ENCODE data around the gene DKK2. TPM values are rescaled to one million over a fixed set of nuclear protein-coding genes. Genes with fewer than 3 reads are reported as not detected.

The DKK2 gene
- total RNA-seq, 1 experiment from 2014 or later = not detected

- Histone ChIP-seq H3K9me2 (replicated peaks; ENCODE audit: low read length) (no peaks in the 10 kb centered on the region), H3K27ac (ENCODE audit: low read length) (no peak overlapping the region), H3K9ac (ENCODE audit: low read length) (no peak overlapping the region), H4K20me1 (ENCODE audit: low read length) (no peaks in the 10 kb centered on the region), H3K9me3 (ENCODE audit: low read length) (no peaks in the 10 kb centered on the region), H2AFZ (ENCODE audit: low read length) (no peak overlapping the region), H3K4me3 (ENCODE audit: low read length) (no peak overlapping the region), H3K4me1 (ENCODE audit: insufficient read depth, low read length) (no peaks in the 10 kb centered on the region), H3K4me2 (ENCODE audit: low read length) (no peak overlapping the region), H3K36me3 (ENCODE audit: low read depth, low read length) (no peaks in the 10 kb centered on the region), H3K27me3 (ENCODE audit: low read length) (no peaks in the 10 kb centered on the region), H3F3A (ENCODE audit: low read length, unreplicated experiment) (no peaks in the 10 kb centered on the region), H3K79me2 (ENCODE audit: low read length) (no peaks in the 10 kb centered on the region)
- CTCF ChIA-PET = no interaction called here
- intact Hi-C loops (cut with micrococcal nuclease) = no loop called here
- TF ChIP-seq, protein P1, sequence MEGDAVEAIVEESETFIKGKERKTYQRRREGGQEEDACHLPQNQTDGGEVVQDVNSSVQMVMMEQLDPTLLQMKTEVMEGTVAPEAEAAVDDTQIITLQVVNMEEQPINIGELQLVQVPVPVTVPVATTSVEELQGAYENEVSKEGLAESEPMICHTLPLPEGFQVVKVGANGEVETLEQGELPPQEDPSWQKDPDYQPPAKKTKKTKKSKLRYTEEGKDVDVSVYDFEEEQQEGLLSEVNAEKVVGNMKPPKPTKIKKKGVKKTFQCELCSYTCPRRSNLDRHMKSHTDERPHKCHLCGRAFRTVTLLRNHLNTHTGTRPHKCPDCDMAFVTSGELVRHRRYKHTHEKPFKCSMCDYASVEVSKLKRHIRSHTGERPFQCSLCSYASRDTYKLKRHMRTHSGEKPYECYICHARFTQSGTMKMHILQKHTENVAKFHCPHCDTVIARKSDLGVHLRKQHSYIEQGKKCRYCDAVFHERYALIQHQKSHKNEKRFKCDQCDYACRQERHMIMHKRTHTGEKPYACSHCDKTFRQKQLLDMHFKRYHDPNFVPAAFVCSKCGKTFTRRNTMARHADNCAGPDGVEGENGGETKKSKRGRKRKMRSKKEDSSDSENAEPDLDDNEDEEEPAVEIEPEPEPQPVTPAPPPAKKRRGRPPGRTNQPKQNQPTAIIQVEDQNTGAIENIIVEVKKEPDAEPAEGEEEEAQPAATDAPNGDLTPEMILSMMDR (conservative IDR thresholded peaks at IDR 0.05; ENCODE audit: low read depth, low read length) = no peak
- TF ChIP-seq EZH2 (IDR thresholded peaks at IDR 0.05; ENCODE audit: low read length, unreplicated experiment) = no peak
- TF ChIP-seq EZH2phosphoT487 (IDR thresholded peaks at IDR 0.05; ENCODE audit: borderline replicate concordance, low read length) = no peak
- no peak for DNase-seq
- ATAC-seq = no peak
- no TSS peak for BruUV-seq (replicated peaks)
- POLR2A ChIA-PET (ENCODE audit: unreplicated experiment) = no interaction called here
Measured at GRCh38 chr4:106953036-106953705, 82.9 kb downstream of the DKK2 start.

DNA sequence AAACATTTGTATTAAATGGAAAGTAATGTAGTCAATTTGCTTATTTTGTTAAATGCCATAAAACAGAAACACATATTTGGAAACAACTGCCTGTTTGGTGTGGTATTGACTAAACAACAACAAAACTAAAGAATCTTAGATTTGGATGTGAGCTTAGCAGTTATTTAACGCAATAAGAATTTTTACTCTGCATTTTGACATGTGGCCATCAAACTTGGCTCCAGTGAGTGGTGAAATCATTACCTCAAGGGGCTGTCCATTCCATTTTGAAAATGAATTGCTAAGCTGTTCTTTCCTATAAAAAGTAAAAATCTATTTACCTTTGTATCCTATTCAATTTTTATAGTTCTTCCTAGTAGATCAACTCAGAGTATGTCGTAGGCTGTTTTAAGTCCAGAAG, 84.2 kb downstream of the DKK2 start:
- Histone ChIP-seq H3K27me3 (ENCODE audit: low read length) (no peaks in the 10 kb centered on the region), H3K9me3 (ENCODE audit: low read length) (no peaks in the 10 kb centered on the region), H3F3A (ENCODE audit: low read length, unreplicated experiment) (no peaks in the 10 kb centered on the region), H3K79me2 (ENCODE audit: low read length) (no peaks in the 10 kb centered on the region), H4K20me1 (ENCODE audit: low read length) (no peaks in the 10 kb centered on the region), H3K9me2 (replicated peaks; ENCODE audit: low read length) (no peaks in the 10 kb centered on the region), H3K9ac (ENCODE audit: low read length) (no peak overlapping the region), H3K4me1 (ENCODE audit: insufficient read depth, low read length) (no peaks in the 10 kb centered on the region), H2AFZ (ENCODE audit: low read length) (no peak overlapping the region), H3K27ac (ENCODE audit: low read length) (no peak overlapping the region), H3K4me3 (ENCODE audit: low read length) (no peak overlapping the region), H3K36me3 (ENCODE audit: low read depth, low read length) (no peaks in the 10 kb centered on the region), H3K4me2 (ENCODE audit: low read length) (no peak overlapping the region)
- intact Hi-C loops (cut with micrococcal nuclease) = no loop called here
- no peak for ATAC-seq
- ChIA-PET POLR2A (ENCODE audit: unreplicated experiment) (no interaction called here), CTCF (no interaction called here)
- BruUV-seq (replicated peaks) = no TSS peak
- TF ChIP-seq EZH2 (IDR thresholded peaks at IDR 0.05; ENCODE audit: low read length, unreplicated experiment) = no peak
- TF ChIP-seq, protein P1 (conservative IDR thresholded peaks at IDR 0.05; ENCODE audit: low read depth, low read length) = no peak
- no peak for TF ChIP-seq EZH2phosphoT487 (IDR thresholded peaks at IDR 0.05; ENCODE audit: borderline replicate concordance, low read length)
- no peak for DNase-seq

GRCh38 chr4:106941841-106942240, 94.3 kb downstream of the DKK2 start:
- H3K4me1 ChIP-seq (ENCODE audit: insufficient read depth, low read length) = no peaks in the 10 kb centered on the region
- CTCF ChIA-PET = no interaction called here
- no TSS peak for BruUV-seq (replicated peaks)

More at GRCh38 chr4:106941841-106942240, 94.3 kb downstream of the DKK2 start:
- Histone ChIP-seq H3K27me3 (ENCODE audit: low read length) (no peaks in the 10 kb centered on the region), H3K9me2 (replicated peaks; ENCODE audit: low read length) (no peaks in the 10 kb centered on the region), H3K9ac (ENCODE audit: low read length) (no peak overlapping the region), H3K9me3 (ENCODE audit: low read length) (no peaks in the 10 kb centered on the region), H3K79me2 (ENCODE audit: low read length) (no peaks in the 10 kb centered on the region), H3K27ac (ENCODE audit: low read length) (no peak overlapping the region), H3F3A (ENCODE audit: low read length, unreplicated experiment) (no peaks in the 10 kb centered on the region), H3K4me3 (ENCODE audit: low read length) (no peak overlapping the region), H2AFZ (ENCODE audit: low read length) (no peak overlapping the region), H4K20me1 (ENCODE audit: low read length) (no peaks in the 10 kb centered on the region), H3K4me2 (ENCODE audit: low read length) (no peak overlapping the region), H3K36me3 (ENCODE audit: low read depth, low read length) (no peaks in the 10 kb centered on the region)
- POLR2A ChIA-PET (ENCODE audit: unreplicated experiment) = no interaction called here
- TF ChIP-seq EZH2phosphoT487 (IDR thresholded peaks at IDR 0.05; ENCODE audit: borderline replicate concordance, low read length) (no peak), EZH2 (IDR thresholded peaks at IDR 0.05; ENCODE audit: low read length, unreplicated experiment) (no peak)
- TF ChIP-seq, protein P1 (conservative IDR thresholded peaks at IDR 0.05; ENCODE audit: low read depth, low read length) = no peak
- DNase-seq = no peak
- no peak for ATAC-seq
- intact Hi-C loops (cut with micrococcal nuclease) = no loop called here

Measured in PC-3 (cell line).